Panc1 (cell line): Measurements from ENCODE around the gene ACP4. TPM values are rescaled to one million over a fixed set of nuclear protein-coding genes. Genes with fewer than 3 reads are reported as not detected.

Experiments
- ATAC-seq: fragments of 200-7000 bp; cut with Tn5 transposase; 2 replicates; pipeline ENCODE4 v1.9.1; 2020; ENCODE audit warnings: mild to moderate bottlenecking, moderate library complexity
- BruUV-seq: library from RNA; stranded (reverse); fragments of 400-500 nt; replicated peaks from 2 replicates; lab custom pipeline; 2021; lab: Mats Ljungman, UMichigan
- CTCF ChIA-PET: fragments of 300-600 bp; sonication (Branson Sonifier 250); formaldehyde crosslinking; loops from one replicate; lab custom pipeline; 2022; ENCODE audit warnings: antibody characterized with exemption; lab: Charles Lee
- POLR2A ChIA-PET: fragments of 300-600 bp; sonication (Branson Sonifier 250); formaldehyde crosslinking; loops from one replicate; lab custom pipeline; 2022; ENCODE audit warnings: antibody characterized with exemption; lab: Charles Lee
- DNase-seq: peaks from one replicate; pipeline ENCODE4 v3.0.0-alpha.2; 2010; ENCODE audit warnings: low read depth, low spot score
- H3K27ac ChIP-seq: 2 replicates; pipeline ENCODE4 v1.5.1; 2011; ENCODE audit warnings: mild to moderate bottlenecking, low read length, inconsistent platforms
- H3K27me3 ChIP-seq: fragments of 200-500 bp; sonication (Bioruptor generic); 2 replicates; pipeline ENCODE4 v1.6.0; 2014; ENCODE audit warnings: low read length, inconsistent platforms; ENCODE audit not compliant: control insufficient read depth, insufficient read depth
- H3K36me3 ChIP-seq: fragments of 200-500 bp; sonication (Bioruptor generic); 2 replicates; pipeline ENCODE4 v1.5.1; 2014; ENCODE audit warnings: inconsistent platforms, mild to moderate bottlenecking, low read length, moderate library complexity; ENCODE audit not compliant: control insufficient read depth, insufficient read depth
- H3K4me1 ChIP-seq: 2 replicates; pipeline ENCODE4 v1.5.1; 2011; ENCODE audit warnings: inconsistent platforms, mild to moderate bottlenecking, low read length, moderate library complexity; ENCODE audit not compliant: control insufficient read depth, insufficient read depth
- H3K4me3 ChIP-seq, 2 experiments: 2 replicates each; pipeline ENCODE4 v1.5.1; 2011 to 2012; ENCODE audit warnings: low read depth in 2 of 2, low read length in 2 of 2, mild to moderate bottlenecking in 2 of 2, inconsistent platforms in 1 of 2, moderate library complexity in 1 of 2
- H3K9me3 ChIP-seq: fragments of 200-500 bp; sonication (Bioruptor generic); 2 replicates; pipeline ENCODE4 v1.5.1; 2014; ENCODE audit warnings: low read depth, mild to moderate bottlenecking, inconsistent platforms, low read length, moderate library complexity; ENCODE audit not compliant: control insufficient read depth, insufficient read depth
- CTCF ChIP-seq: fragments of 450-650 bp; IDR thresholded peaks from 2 replicates; pipeline ENCODE4 v1.5.1; 2017; ENCODE audit warnings: mild to moderate bottlenecking
- POLR2AphosphoS5 ChIP-seq: IDR thresholded peaks from 2 replicates; pipeline ENCODE4 v1.6.1; 2012; ENCODE audit warnings: mild to moderate bottlenecking, low read depth, low read length, moderate library complexity
- REST ChIP-seq, 2 experiments: IDR thresholded peaks; 2 replicates each; pipeline ENCODE4 v1.6.1; 2011 to 2012; ENCODE audit warnings: low read depth in 2 of 2, control low read depth in 1 of 2, low read length in 1 of 2, mild to moderate bottlenecking in 1 of 2, moderate library complexity in 1 of 2; ENCODE audit not compliant: insufficient read depth in 1 of 2
- SIN3A ChIP-seq: IDR thresholded peaks from 2 replicates; pipeline ENCODE4 v1.6.1; 2012; ENCODE audit warnings: low read depth, mild to moderate bottlenecking, low read length, moderate library complexity, borderline replicate concordance; ENCODE audit not compliant: insufficient read depth
- TCF7L2 ChIP-seq: IDR thresholded peaks from 2 replicates; pipeline ENCODE4 v1.6.1; 2011; ENCODE audit warnings: mild to moderate bottlenecking, low read depth, low read length, inconsistent platforms
- in situ Hi-C: cut with HindIII; loops from 2 replicates; pipeline ENCODE4 v1.10.0; 2016; ENCODE audit warnings: low sequenced_read_pairs, low pct_unique_long_range_greater_than_20kb
- intact Hi-C: fragments of 100-400 bp; cut with micrococcal nuclease; formaldehyde crosslinking; loops from one replicate; pipeline ENCODE4 v1.10.0; 2022; ENCODE audit not compliant: unreplicated experiment
- total RNA-seq: library from RNA; stranded (reverse); gene quantifications from one replicate; pipeline ENCODE4 v1.2.1, GENCODE V29; 2021; ENCODE audit not compliant: unreplicated experiment

Gene ACP4
- total RNA-seq, 1 experiment from 2014 or later, result not detected

- DNase-seq (no peak), ATAC-seq (peak; percentile 97)
- in situ Hi-C loops, result no loop called here
- Histone ChIP-seq H3K9me3 (no peaks in the 10 kb centered on the region), H3K36me3 (no peaks in the 10 kb centered on the region), H3K27me3 (no peaks in the 10 kb centered on the region), H3K4me1 (no peaks in the 10 kb centered on the region), H3K27ac (no peak overlapping the region), H3K4me3 (peak overlapping the region; percentile 51 to 63)
- CTCF ChIA-PET, result no interaction called here
- no TSS peak for BruUV-seq
- intact Hi-C loops, result no loop called here
- no peak for TF ChIP-seq REST (IDR thresholded peaks at IDR 0.05; ENCODE audit: insufficient read depth in 1 of 2, low read depth in 2 of 2, low read length in 1 of 2)
- no peak; the same call in 1 of the 2 replicates for TF ChIP-seq CTCF
- no peak for TF ChIP-seq SIN3A
- no peak for TF ChIP-seq TCF7L2
- no peak for TF ChIP-seq POLR2AphosphoS5
- POLR2A ChIA-PET, result no interaction called here
Observed at GRCh38 chr19:50835785-50836542, 45.7 kb downstream of the ACP4 start.

GRCh38 chr19:50836543-50837195 lies 46.5 kb downstream of the ACP4 start:
- DNase-seq (no peak), ATAC-seq (no peak)
- intact Hi-C loops, result no loop called here
- ChIA-PET CTCF (no interaction called here), POLR2A (no interaction called here)
- Histone ChIP-seq H3K4me3 (peak overlapping the region in 1 of 2 experiments; percentile 63; a peak in 2 of 4 replicates), H3K27ac (no peak overlapping the region), H3K4me1 (no peaks in the 10 kb centered on the region), H3K9me3 (no peaks in the 10 kb centered on the region), H3K36me3 (no peaks in the 10 kb centered on the region), H3K27me3 (no peaks in the 10 kb centered on the region)
- BruUV-seq, result no TSS peak
- no peak for TF ChIP-seq POLR2AphosphoS5
- TF ChIP-seq SIN3A, result no peak
- TF ChIP-seq REST (IDR thresholded peaks at IDR 0.05; ENCODE audit: insufficient read depth in 1 of 2, low read depth in 2 of 2, low read length in 1 of 2), result no peak
- no peak for TF ChIP-seq CTCF
- TF ChIP-seq TCF7L2, result no peak
- in situ Hi-C loops, result no loop called here
